HG02588 (cell line): ENCODE data around the gene TMEM250.

ENCODE experiments used
- ATAC-seq: cut with Tn5 transposase; IDR thresholded peaks from one replicate; pipeline ENCODE4 v1.9.1; 2021; ENCODE audit warnings: mild to moderate bottlenecking, moderate library complexity; ENCODE audit not compliant: unreplicated experiment

Gene TMEM250

DNA sequence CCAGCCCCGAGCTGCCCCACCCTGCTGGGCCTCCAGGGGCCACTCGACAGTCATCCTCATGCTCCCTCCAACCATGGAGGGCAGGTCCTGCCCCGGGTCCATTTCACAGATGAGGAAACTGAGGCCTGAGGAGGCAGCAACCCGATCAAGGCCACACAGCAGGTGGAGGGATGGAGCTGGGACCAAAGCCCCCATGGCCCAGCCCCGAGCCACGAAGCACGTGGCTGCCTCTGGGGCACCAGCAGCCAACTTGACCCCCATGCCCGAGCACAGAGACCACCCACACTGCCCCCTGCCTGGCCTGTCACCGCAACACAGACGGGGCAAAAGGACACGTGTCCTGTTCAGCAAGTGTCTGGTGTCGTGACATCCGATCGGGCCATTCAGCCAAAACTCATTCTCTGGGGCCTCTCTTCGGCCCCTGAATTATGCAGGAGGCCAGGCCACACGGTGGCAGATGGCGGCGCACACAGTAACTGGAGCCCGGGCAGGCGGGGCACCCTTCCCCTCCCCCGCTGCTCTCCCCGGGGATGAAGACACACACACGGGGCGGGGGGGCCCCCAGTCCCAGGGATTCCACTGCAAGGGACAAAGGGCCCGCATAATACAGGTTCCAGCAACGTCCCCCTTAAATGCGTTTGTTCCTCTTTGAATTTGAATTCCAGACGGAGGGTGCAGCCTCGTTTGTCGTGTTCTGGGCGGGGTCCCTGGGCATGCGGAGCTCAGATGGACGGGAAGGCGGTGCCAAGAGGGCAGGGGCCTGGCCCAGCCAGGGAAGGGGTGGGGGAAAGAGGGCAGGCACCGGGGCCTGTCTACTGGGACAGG lies 29.4 kb upstream of the TMEM250 start:
- no peak for ATAC-seq

DNA sequence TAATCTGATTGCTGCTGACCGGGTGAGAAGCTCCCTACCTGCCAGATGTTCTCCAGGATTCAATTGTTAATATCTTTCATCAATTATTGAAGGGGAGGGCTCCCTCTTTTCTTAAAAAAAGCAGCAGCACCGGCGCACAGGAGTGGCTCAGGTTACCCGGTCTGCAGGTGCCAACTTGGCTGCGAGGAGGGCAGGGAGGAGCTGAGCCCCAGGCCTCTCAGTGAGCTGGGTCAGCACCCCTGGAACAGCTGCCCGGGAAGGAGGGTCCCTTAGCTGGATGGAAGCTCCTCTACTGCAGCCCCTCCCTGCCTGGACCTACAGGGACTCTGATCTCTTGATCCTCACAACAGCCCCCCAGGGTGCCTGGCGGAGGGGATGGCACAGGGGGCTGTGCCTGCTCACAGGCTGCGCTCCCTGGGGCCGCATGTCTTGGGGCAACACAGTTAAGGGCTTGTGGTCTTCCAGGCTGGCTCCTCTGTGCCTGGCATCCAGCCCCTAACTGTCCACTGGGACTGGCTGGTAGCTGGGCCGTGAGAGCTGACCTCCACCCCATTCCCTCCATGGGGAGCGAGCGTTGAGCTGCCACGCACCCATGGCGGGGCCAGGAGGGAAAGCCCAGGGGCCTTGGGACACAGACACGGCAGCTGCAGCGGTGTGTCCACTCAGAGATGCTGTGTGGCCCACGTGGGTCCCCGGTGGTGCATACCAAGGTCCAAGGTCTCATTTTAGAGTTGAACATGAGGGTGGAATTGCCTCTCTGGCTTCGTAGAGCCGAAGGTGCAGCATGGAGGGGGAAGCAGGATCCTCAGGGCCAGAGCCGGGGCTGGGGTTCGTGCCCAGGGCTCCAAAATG lies 28.6 kb upstream of the TMEM250 start:
- no peak for ATAC-seq

DNA sequence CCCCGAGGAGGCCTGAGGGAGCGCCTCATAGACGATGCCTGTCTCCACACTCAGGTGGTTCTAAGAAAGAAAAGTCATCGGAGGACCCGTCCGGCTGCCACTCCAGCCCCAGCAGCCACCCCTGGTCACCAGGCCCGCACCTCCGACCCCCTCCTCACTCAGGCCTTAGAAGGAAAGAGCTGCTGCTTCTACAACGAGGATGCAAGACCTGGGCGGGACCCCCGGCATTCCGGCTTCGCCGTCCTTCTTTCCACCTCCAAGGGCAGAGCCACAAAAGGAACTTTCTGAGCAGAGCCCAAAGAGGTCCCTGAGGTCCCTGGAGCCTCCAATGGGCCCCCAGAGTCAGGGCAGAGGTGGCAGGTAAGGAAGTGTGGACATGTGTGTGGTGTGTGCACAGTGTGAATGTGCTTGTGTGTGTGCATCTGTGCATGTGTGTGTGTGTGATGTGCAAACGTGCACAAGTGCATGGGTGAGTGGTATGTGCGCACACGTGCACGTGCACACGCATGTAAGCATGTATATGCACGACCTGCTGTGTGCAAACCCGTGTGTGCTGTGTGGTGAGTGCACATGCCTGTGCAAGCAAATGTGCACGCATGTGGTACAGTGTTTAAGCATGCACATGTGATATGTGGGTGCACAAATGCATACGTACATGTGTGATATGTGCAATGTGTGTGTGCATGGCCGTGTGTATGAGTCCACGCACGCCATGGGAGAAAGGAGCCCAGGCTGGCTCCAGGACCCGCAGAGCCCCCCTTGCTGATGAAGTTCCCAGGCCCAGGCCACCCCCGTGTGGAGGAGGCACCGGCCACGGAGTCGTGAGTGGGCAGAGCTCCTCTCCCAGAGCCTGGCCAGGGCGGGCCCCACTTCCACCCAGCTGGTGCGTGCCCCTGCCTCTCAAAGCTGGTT lies 27.7 kb upstream of the TMEM250 start:
- no peak for ATAC-seq

DNA sequence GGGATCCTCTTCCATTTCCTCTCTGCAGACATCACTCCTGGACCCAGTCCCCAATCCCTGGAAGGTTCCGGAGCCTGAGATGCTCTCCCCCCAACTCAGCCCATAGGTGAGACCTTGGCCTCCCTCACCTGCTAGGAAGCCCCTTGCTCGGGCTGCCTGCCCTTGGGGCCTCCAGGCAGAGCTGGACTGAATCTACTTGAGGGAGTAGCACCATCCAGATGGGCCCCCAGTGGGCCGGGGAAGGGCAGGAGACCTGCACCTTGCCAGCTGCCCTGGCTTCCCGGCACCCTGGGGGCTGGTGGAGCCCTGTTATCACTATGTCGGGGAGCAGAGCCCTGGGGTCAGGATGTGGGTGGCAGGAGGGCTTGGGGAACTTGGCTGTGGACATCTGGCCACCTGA lies 26.9 kb upstream of the TMEM250 start:
- no peak for ATAC-seq

DNA sequence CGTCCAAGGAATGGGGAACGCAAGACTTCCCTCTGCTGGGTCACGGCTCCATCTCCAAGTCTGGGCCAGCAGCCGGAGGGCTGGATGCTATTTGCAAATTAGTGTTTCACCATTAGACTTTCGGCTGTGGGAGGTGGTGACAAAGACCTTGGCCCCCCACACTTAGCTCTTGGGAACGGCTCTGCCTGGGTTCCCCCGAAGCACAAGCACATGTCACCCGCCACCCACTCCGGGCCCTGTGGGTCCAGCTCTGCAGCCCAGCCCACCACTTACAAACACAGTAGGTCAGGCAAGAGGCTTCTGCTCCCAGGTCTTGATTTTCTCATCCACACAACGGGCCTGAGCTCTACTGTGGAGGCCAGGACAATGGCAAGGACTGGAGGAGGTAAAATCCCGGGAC lies 25.8 kb upstream of the TMEM250 start:
- ATAC-seq = no peak

DNA sequence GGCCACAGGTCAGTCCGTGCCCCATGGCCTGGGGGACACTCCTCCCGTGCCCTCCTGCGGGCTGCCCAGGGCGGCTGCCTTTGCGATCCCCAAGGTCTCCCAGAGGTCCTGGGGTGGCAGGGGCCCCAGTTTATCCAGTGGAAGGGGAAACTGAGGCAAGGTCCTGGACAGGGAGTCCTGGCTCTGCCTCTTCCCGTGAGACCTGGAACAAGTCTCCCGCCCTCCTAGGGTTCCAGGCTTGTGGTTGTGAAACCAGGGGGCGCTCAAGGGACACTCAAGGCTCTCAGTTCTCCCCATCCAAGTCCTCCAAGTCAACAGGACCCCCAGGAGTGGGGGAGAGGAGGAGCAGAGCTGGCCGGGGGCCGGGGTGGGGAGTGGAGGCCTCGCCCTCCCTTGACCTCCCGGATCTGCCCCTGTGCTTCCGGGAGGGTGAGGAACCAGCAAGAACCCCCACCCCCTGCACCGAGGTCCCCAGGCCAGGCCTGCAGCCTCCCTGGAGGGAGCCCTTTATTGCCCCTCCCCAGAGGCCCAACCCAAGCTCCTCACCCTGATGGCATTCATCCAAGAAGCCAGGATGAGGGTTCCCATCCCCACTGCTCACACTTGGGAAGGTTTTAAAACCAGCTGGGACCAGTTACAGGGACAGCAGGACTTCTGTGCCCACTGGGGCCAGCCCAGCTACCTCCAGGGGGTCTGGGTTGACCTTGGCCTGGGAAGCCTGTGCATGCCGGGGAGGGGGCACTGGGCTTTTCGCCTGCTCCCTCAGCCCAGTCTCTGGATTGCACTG lies 24.7 kb upstream of the TMEM250 start:
- ATAC-seq = no peak

DNA sequence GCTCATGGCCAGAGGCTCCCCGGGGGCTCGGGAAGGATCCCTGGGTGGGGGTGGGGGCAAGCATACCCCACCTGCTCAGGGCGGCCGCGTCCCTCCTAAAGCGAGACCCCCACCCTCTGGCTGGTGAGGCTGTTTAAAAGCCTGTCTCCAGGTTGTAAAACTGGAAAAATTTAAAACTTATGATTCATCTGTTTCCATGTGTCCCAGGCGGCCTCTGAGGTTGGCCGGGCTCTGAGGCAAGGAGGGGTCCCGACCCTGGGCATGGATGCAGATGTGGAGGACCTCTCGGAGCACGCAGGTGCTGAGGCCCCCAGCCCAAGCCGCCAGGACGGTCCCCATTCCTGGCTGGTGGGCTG lies 24.2 kb upstream of the TMEM250 start:
- ATAC-seq = no peak

DNA sequence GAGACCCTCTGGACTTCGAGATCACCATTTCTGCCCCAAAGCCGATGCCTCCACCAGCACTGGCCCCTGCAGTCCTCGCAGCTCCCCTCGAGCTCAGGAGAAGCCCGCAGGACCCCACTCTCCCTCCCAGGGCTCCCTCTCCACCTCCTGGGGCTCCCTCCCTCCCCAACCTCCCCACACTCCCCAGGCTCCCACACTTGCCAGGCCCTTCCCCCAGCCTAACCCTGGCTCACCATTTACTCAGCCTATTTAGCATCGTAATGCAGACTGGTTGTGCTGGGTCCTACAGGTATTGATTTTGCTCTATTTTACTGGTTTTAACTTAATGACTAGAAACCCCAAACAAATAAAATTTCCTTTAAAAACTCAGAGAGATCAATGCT lies 23.7 kb upstream of the TMEM250 start:
- no peak for ATAC-seq

DNA sequence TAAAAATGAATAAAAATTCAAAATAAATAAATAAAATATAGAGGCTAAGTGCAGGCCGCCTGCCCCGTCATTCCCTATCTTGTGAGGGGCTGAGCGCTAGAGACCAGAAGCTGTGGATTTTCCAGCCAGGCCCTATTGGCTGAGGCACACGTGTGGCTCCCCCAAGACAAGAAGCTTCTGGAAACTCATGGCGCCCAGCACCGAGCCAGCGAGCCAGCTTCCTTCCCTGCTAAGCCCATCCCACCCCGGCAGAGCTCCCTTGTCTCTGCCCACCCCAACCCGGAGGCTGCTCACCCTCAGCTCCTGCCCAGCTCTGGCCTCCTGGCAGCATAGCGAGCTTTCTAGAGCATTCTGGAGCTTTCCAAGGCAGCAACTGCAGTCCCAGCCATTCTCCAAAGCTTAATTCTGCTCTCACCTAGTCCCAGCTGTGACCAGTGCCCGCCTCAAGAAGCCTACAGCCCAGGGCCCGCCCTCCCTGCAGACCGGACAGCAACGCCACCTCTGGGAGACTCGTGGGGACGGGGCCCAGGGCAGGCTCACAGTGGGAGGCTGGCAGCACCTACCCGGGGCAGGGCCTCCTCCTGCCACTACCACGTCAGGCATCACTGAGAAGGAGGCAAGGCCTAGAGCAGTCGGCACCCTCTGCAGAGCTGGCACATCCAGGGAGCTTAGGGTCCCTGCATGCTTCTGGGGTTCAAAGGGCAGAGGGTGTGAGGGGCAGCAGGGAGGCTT lies 23.2 kb upstream of the TMEM250 start:
- no peak for ATAC-seq

DNA sequence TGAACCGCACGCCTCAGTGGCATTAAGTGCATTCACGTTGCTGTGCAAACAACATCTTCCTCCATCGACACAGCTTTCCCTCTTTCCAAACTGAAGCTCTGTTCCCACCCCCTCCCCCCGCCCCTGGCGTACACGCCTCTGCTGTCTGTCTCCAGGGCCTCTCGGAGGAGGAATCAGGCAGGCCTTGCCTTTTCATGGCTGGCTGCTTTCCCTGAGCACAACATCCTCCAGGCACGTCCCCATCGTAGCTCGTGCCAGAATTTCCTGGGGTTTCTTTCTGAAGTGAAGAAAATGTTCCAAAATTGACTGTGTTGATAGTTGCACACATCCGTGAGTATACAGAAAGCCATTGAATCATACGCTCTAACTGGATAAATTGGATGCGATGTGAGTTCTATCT lies 22.3 kb upstream of the TMEM250 start:
- ATAC-seq = no peak

DNA sequence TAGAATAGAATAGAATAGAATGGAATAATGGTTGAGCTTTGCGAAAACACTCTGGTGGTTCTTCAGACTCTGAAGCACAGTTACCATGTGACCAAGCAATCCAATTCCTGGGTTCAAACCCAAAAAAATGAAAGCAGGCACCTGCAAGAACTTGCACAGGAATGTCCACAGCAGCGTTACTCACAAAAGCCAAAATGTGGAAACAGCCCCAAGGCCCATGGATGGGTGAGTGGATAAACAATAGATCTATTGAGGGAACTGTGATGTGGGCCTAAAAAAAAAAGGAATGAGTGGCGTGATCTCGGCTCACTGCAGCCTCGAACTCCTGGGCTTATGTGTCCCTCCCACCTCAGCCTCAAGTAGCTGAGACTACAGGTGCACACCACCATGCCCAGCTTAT lies 21.4 kb upstream of the TMEM250 start:
- ATAC-seq = no peak

DNA sequence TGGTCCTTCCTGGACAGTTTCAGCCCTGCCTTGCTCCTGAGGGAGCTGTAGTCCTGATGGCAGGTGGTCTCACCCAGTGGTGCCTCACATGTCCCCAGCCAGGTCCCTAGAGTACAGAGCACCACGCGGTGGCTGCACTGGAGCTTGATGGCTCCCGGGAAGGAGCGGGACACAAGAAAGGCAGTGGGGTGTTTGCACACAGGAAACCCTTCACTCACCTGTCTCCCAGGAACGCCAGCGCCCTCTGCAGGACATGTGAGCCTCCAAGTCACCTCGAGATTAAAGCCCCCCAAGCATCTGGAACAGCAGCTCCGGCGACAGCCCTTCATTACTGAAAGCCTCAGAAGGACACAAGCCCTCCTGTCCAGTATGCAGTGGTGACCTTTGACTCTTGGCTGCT lies 19.9 kb upstream of the TMEM250 start:
- ATAC-seq = no peak

DNA sequence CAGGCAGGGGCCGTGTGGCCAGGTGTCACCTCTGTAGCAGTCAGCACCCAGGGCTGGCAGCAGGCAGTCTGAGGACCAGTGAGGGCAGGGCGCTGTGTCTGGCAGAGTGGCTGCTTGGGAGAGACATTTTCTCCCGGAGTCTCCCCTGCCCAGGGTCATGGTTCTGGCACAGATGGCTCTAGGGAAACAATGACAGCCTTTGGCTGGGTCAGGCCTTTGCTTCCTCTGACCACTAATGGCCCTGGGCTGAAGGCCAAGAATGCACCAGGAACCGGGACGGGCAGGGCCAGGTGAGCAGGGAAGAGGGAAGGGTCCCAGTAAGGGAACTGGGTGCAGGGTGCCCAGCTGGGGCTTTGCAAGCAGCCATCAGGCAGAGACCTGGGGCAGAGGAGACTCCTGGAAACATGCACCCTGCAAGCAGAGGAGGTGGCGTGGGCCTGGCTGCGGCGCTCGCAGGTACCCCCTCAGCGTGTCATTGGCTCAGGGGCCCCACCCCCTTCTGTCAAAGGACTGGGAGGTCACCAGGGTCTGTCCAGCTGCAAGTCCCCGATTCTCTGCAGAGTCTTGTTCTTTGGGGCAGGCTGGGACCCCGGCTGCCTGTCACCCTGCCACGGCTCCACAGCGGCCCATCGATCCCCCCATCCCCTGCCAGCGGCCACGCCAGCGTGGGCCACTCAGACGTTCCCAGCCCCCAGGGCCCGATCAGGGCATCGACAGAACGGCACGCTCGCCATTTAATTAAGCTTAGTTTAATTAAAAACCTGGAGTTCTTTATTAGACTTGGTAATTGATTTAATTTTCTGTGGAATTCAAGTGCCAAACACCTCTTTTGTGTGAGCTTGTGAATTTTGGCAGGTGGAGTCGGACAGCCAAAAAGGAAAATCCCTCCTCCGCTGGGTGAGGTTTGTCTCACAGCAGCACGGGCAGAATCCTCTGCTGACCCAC lies 18.9 kb upstream of the TMEM250 start:
- ATAC-seq = no peak

DNA sequence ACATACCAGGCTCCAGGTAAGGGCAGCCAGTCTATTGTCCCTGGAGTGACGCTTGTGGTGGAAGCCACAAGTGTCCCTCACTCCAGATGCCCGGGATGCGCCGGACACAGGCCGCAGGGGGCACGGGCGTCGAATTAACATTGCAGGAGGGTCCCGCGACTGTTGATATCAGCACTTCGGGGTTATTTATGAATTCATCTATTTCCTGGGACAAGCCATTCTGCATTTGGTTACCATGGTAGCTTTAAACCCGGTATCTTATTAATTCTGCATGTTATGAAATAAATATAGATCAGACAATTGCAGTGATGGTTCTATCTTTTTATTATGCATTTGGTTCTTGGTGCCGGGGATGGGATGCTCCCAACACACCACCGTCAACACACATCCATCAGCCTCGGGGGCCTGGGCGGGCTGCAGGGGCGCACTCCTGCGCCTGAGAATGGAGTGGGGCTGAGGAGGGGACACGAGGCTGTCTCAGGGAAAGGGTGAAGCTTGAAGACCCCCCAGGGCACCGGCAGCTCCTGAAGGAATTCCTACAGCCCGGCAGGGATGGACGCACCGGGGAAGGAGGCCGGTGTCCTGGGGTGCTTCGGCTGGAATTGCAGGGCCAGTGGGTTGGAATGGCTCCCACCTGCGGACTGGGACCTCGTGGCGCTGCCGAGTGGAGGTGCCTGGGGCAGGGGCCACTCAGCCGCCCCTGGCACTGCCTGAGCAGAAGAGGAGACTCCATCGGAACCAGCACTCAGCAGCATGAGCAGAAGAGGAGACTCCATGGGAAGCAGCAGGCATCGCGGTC lies 17.7 kb upstream of the TMEM250 start:
- ATAC-seq = no peak

DNA sequence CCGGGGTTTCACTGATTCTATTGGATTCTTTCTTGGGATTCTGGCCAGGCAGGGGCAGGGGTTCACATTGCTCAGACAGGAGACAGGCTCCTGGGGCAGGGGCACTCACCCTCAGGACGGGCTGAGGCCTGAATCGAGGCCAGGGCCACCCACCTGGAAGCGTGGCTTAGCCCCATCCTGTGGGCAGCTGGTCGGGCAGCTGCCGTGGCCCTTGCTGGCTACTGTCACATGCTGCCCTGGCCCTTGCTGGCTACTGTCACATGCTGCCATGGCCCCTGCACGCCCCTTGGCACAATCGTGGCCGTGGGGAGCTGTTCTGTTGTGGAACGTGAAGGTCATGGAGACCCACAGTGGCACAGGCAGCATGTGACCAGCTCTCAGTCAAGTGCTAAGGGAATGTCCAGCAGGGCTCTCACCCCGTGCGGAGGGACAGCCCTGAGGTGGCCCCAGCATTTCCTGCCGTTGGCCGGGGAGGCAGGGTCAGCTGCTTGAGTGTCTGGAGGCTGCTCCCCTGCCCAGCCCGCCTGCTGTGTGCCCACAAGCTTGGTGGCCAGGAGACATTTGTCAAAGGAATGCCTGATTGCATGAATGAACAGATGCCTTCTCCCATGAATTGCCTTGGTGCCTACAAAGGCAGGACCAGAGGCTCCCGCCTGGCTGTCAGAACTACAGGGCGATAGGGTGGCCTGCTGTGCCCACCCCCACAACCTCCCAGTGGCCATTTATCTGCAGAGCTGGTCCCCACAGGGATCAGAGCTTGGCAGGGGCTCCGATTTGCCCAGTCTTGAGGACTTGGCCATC lies 16.9 kb upstream of the TMEM250 start:
- no peak for ATAC-seq

DNA sequence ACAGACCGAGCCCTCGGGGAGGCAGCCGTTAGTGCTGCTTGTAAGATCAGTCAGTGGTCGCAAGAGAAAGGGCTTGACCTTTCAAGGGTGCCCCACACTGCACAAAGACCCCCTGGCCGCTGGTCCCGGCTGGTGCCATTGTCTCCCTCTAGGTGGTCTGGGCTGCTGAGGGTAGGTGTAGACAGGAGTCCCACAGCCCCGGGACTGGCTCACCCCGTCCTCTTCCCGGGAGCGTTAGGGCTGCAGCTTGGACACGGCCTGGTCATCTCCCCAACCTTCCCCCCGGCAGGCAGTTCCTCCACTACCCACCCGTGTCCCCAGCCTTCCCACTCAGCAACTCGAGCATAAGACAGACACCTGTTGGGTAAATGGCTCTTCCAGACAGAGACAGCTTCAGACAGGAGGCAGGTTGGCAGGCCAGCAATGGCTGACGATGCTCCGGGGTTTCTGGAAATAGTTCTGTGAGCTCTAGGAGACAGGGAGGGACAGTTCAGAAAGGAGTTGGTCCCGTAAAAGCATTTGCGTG lies 15.3 kb upstream of the TMEM250 start:
- ATAC-seq = no peak
